Endodermal cell (in vitro differentiated cells): Measurements from ENCODE around the gene CACNA1D. TPM values are rescaled to one million over a fixed set of nuclear protein-coding genes. Genes with fewer than 3 reads are reported as not detected.

Experiments
- DNase-seq: peaks from one replicate; pipeline ENCODE4 v3.0.0-alpha.2; 2017
- H3K27ac ChIP-seq: 2 replicates; pipeline ENCODE4 v1.5.1; 2013; ENCODE audit warnings: mild to moderate bottlenecking, low read depth, low read length, moderate library complexity
- H3K27me3 ChIP-seq: 2 replicates; pipeline ENCODE4 v1.6.1; 2013; ENCODE audit warnings: mild to moderate bottlenecking, low read length, moderate library complexity; ENCODE audit not compliant: insufficient read depth, control insufficient read depth, poor library complexity, severe bottlenecking
- H3K36me3 ChIP-seq: 2 replicates; pipeline ENCODE4 v1.7.0; 2013; ENCODE audit warnings: mild to moderate bottlenecking, low read length, moderate library complexity; ENCODE audit not compliant: control insufficient read depth, insufficient read depth
- H3K4me1 ChIP-seq: one replicate; pipeline ENCODE4 v1.7.0; 2013; ENCODE audit warnings: low read length; ENCODE audit not compliant: control insufficient read depth, insufficient read depth
- H3K4me3 ChIP-seq: 2 replicates; pipeline ENCODE4 v1.5.1; 2013; ENCODE audit warnings: mild to moderate bottlenecking, low read length, moderate library complexity
- H3K9ac ChIP-seq: 2 replicates; pipeline ENCODE4 v1.6.1; 2013; ENCODE audit warnings: mild to moderate bottlenecking, low read length, moderate library complexity; ENCODE audit not compliant: poor library complexity, severe bottlenecking; ENCODE audit errors: extremely low read depth
- H3K9me3 ChIP-seq: 2 replicates; pipeline ENCODE4 v1.6.1; 2013; ENCODE audit warnings: mild to moderate bottlenecking, low read length, moderate library complexity; ENCODE audit not compliant: control insufficient read depth
- H3K27ac Mint-ChIP-seq: 2 replicates; pipeline ENCODE4 v1.8.0; 2020; ENCODE audit warnings: mixed read lengths
- H3K27me3 Mint-ChIP-seq: 2 replicates; pipeline ENCODE4 v1.8.0; 2021; ENCODE audit warnings: mild to moderate bottlenecking, mixed read lengths; ENCODE audit not compliant: insufficient read depth
- H3K36me3 Mint-ChIP-seq: 2 replicates; pipeline ENCODE4 v1.8.0; 2020; ENCODE audit warnings: low read depth, mixed read lengths
- H3K4me1 Mint-ChIP-seq: 2 replicates; pipeline ENCODE4 v1.8.0; 2020; ENCODE audit warnings: mixed read lengths
- H3K4me3 Mint-ChIP-seq: 2 replicates; pipeline ENCODE4 v1.8.0; 2020; ENCODE audit warnings: mild to moderate bottlenecking, moderate library complexity, mixed read lengths
- H3K9me3 Mint-ChIP-seq: 2 replicates; pipeline ENCODE4 v1.8.0; 2020; ENCODE audit warnings: mild to moderate bottlenecking, mixed read lengths
- WGBS, 2 experiments: methylation state at CpG; one replicate each; pipeline versions ENCODE4 v1.1.5 to v1.1.7; 2013; ENCODE audit warnings: missing lambda C conversion rate in 2 of 2, mixed read lengths in 1 of 2; ENCODE audit not compliant: insufficient coverage in 1 of 2, insufficient read length in 1 of 2; 5-methylcytosine and 5-hydroxymethylcytosine counted together
- total RNA-seq, 2 donors: library from RNA; stranded (reverse); fragmentation: NEBNext Ultra II Directional in 1 of 2; extraction: Animal tissue kit (Norgen Biotek cat#: 25700) in 1 of 2; gene quantifications; 2 replicates in 1 of 2; 3 replicates in 1 of 2; pipeline ENCODE4 v1.2.1, GENCODE V29; 2021
- TF ChIP-seq, protein P1 (sequence below): fragments of 200-600 bp; sonication (generic); conservative IDR thresholded peaks from 2 replicates; pipeline ENCODE4 v1.5.0; 2021; ENCODE audit warnings: antibody characterized with exemption, mild to moderate bottlenecking

CACNA1D gene
- total RNA-seq, 2 donors from 2014 or later: 2.2 to 3.8 TPM

DNA sequence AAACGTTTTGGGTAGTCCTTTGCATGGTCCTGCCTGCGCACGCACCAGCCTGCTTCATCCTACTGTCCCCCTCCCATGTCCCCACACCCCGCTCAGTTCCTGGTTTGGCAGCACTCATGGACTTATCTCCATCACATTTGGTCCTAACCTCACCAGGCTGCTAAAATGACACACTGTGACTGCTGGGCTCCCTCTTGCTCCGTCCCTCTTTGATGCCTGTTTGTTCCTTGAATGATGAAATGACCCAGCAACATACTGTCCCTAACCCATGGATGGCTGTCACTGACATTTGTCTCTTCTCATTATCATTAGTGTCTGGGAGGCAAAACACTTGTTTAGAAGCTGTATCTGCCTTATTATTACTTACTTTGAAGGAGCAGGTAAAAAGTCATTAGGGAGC lies 271.3 kb downstream of the CACNA1D start:
- TF ChIP-seq, protein P1, sequence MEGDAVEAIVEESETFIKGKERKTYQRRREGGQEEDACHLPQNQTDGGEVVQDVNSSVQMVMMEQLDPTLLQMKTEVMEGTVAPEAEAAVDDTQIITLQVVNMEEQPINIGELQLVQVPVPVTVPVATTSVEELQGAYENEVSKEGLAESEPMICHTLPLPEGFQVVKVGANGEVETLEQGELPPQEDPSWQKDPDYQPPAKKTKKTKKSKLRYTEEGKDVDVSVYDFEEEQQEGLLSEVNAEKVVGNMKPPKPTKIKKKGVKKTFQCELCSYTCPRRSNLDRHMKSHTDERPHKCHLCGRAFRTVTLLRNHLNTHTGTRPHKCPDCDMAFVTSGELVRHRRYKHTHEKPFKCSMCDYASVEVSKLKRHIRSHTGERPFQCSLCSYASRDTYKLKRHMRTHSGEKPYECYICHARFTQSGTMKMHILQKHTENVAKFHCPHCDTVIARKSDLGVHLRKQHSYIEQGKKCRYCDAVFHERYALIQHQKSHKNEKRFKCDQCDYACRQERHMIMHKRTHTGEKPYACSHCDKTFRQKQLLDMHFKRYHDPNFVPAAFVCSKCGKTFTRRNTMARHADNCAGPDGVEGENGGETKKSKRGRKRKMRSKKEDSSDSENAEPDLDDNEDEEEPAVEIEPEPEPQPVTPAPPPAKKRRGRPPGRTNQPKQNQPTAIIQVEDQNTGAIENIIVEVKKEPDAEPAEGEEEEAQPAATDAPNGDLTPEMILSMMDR: no peak
- no peaks in the 10 kb centered on the region for H3K27me3 ChIP-seq
- H3K27ac ChIP-seq: no peak overlapping the region
- no peaks in the 10 kb centered on the region for H3K36me3 ChIP-seq
- Mint-ChIP-seq H3K4me1 (peaks cover 8% of the 10 kb centered on the region), H3K4me3 (no peak overlapping the region), H3K27me3 (no peaks in the 10 kb centered on the region), H3K9me3 (no peaks in the 10 kb centered on the region), H3K36me3 (no peaks in the 10 kb centered on the region), H3K27ac (no peak overlapping the region)
- no peaks in the 10 kb centered on the region for H3K9me3 ChIP-seq
- H3K9ac ChIP-seq: no peak overlapping the region
- 85 to 96% methylated on average over 4 to 5 of the region's 5 CpGs for WGBS, 2 experiments
- H3K4me1 ChIP-seq: peaks cover 2% of the 10 kb centered on the region
- no peak for DNase-seq
- H3K4me3 ChIP-seq: no peak overlapping the region

DNA sequence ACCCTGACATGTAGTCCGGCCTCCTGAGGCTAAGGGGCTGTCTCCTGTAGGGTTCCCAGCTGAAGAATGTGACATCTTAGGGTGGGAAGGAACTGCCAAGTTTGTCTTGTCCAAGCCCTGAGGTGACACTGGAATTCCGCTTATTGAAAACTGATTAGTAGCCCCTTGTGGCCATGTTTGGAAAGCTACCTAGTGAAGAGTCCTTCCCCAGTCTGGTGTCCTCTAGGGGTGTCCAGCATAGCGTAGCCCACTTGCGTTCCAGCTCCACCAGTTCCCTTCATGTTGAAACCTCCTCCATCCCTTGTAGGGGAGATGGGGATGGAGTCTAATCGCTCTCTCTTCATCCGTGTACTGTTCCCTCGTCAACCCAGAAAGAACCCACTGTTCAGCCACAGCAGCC lies 272.3 kb downstream of the CACNA1D start:
- Histone ChIP-seq H3K36me3 (no peaks in the 10 kb centered on the region), H3K4me3 (no peak overlapping the region), H3K4me1 (peaks cover 2% of the 10 kb centered on the region), H3K9ac (no peak overlapping the region), H3K9me3 (no peaks in the 10 kb centered on the region), H3K27me3 (no peaks in the 10 kb centered on the region), H3K27ac (no peak overlapping the region)
- 97 to 100% methylated on average over 4 to 7 of the region's 7 CpGs for WGBS, 2 experiments
- H3K27me3 Mint-ChIP-seq: no peaks in the 10 kb centered on the region
- TF ChIP-seq, protein P1: peak; percentile 48
- no peak for DNase-seq
- H3K4me1 Mint-ChIP-seq: peaks cover 8% of the 10 kb centered on the region
- H3K4me3 Mint-ChIP-seq: no peak overlapping the region
- H3K9me3 Mint-ChIP-seq: no peaks in the 10 kb centered on the region
- H3K36me3 Mint-ChIP-seq: no peaks in the 10 kb centered on the region
- H3K27ac Mint-ChIP-seq: no peak overlapping the region

DNA sequence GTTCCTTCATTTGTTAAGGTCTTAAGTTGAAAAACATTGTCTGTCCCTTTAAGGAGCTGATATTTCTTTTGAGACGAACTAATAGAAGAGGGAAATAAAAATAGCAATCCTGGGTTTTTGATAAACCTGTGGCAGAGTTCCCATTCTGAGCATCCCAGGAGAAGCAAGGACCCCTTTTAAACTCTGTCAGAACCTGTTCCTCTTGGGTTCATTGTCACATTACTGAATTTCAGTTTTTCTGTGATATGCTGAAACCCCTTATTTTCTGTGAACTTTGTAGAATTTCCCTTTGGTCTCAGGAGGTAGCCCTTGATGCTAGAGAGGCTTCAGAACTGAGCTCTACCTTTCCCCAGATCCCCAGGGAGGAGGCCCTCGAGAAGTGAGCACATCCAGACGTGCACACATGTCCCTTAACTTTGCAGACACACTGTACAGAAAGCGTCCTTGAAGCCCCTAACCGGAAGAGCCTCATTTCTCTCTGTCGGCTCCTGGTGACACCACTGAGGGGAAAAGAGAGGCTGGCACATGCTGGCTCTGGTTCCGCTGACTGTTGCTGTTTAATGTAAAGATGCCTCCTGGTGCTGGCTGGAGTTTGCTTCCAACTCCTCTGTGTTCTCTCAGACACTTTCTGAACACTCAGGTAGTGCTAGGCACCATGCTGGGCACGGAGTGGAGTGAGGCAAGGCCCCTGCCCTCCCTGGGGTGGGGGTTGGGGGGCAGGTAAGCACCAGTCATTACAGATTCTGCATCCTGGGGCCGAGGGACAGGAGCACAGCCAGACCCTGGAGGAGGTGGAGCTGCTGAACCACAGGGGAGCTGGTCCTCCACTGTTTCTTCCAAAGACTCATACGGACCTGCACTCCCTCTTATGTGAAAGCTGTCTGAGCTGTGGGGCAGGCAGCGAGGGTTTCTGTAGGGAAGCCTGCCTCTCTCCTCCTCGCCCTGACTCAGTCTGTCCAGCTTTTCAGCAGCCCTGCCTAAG lies 274.4 kb downstream of the CACNA1D start:
- Histone ChIP-seq H3K36me3 (no peaks in the 10 kb centered on the region), H3K27ac (no peak overlapping the region), H3K4me1 (peaks cover 2% of the 10 kb centered on the region), H3K9ac (no peak overlapping the region), H3K4me3 (no peak overlapping the region), H3K27me3 (no peaks in the 10 kb centered on the region), H3K9me3 (no peaks in the 10 kb centered on the region)
- peak; percentile 70 for DNase-seq
- peaks cover 9% of the 10 kb centered on the region for H3K4me1 Mint-ChIP-seq
- no peaks in the 10 kb centered on the region for H3K36me3 Mint-ChIP-seq
- H3K9me3 Mint-ChIP-seq: no peaks in the 10 kb centered on the region
- 67% methylated on average over 8 to 12 of the region's 12 CpGs for WGBS, 2 experiments
- TF ChIP-seq, protein P1: no peak
- H3K27ac Mint-ChIP-seq: no peak overlapping the region
- no peak overlapping the region for H3K4me3 Mint-ChIP-seq
- H3K27me3 Mint-ChIP-seq: no peaks in the 10 kb centered on the region
